ENCODE data around the gene TUBB2B. TPM values are rescaled to one million over a fixed set of nuclear protein-coding genes. Genes with fewer than 3 reads are reported as not detected.
"Not testable (repeated sequence)": the region's sequence is repeated elsewhere in the genome, so short reads cannot be mapped to it uniquely, and the experiment has no call there.

TUBB2B gene
- total and polyA plus RNA-seq, 8 donors, result 1.9 to 17.6 (median 5.3) TPM

- 93 to 97% methylated on average over 3 of the region's 3 CpGs for WGBS, 2 donors
- intact Hi-C loops (cut with DNase I), result loop anchor here in 2 of 3 donors (5.0 kb wide), 1 partner anchor 128 kb away; no protein-coding TSS in a partner anchor
- H3K4me1 ChIP-seq, result no peaks in the 10 kb centered on the region
- FAIRE-seq, result no peak
- no peaks in the 10 kb centered on the region for H3K36me3 ChIP-seq
- no peaks in the 10 kb centered on the region for H3K9me3 ChIP-seq
- no peak for ATAC-seq
- H3K4me3 ChIP-seq, result no peak overlapping the region
- no peaks in the 10 kb centered on the region for H3K27me3 ChIP-seq
- no peak for DNase-seq
- no peak for TF ChIP-seq CTCF (IDR thresholded peaks at IDR 0.05)
- H3K27ac ChIP-seq, result no peak overlapping the region
Observed at GRCh38 chr6:3249821-3250220, 22.4 kb upstream of the TUBB2B start.

GRCh38 chr6:3247255-3248146, 20.0 kb upstream of the TUBB2B start:
- no peak for TF ChIP-seq CTCF (IDR thresholded peaks at IDR 0.05)
- Histone ChIP-seq H3K36me3 (no peaks in the 10 kb centered on the region), H3K9me3 (no peaks in the 10 kb centered on the region), H3K27ac (no peak overlapping the region), H3K4me1 (no peaks in the 10 kb centered on the region), H3K4me3 (peak overlapping the region in 2 of 4 donors; percentile 20 to 26), H3K27me3 (no peaks in the 10 kb centered on the region)
- 57 to 59% methylated on average over 36 of the region's 36 CpGs for WGBS, 2 donors
- DNase-seq (peak in 3 of 6 donors; percentile 38 to 65 (median 54)), ATAC-seq (peak in 3 of 4 donors; percentile 31 to 72 (median 61)), FAIRE-seq (no peak)
- intact Hi-C loops (cut with DNase I), result loop anchor here in 1 of 3 donors (5.0 kb wide), 1 partner anchor 125 kb away; no protein-coding TSS in a partner anchor

- no peak for FAIRE-seq
- no peak for DNase-seq
- no peak for ATAC-seq
- no peaks in the 10 kb centered on the region for H3K4me1 ChIP-seq
- H3K4me3 ChIP-seq, result no peak overlapping the region
- no peaks in the 10 kb centered on the region for H3K9me3 ChIP-seq
- no peak overlapping the region for H3K27ac ChIP-seq
- intact Hi-C loops (cut with DNase I), result loop anchor here in 1 of 3 donors (5.0 kb wide), 1 partner anchor 123 kb away; no protein-coding TSS in a partner anchor
- no peaks in the 10 kb centered on the region for H3K27me3 ChIP-seq
- H3K36me3 ChIP-seq, result no peaks in the 10 kb centered on the region
- no peak for TF ChIP-seq CTCF (IDR thresholded peaks at IDR 0.05)
- 94 to 96% methylated on average over 5 of the region's 5 CpGs for WGBS, 2 donors
Observed at GRCh38 chr6:3245216-3245615, 17.8 kb upstream of the TUBB2B start.

- ATAC-seq, H3K36me3 ChIP-seq, H3K9me3 ChIP-seq, H3K4me3 ChIP-seq, H3K27ac ChIP-seq, DNase-seq, FAIRE-seq, H3K4me1 ChIP-seq, H3K27me3 ChIP-seq: not testable (repeated sequence)
- intact Hi-C loops (cut with DNase I), result loop anchor here in 1 of 3 donors (5.0 kb wide), 1 partner anchor 122 kb away; no protein-coding TSS in a partner anchor
- WGBS, 2 donors, result 97% methylated on average over 7 of the region's 7 CpGs
Observed at GRCh38 chr6:3244832-3245161, 17.3 kb upstream of the TUBB2B start.

- FAIRE-seq, result no peak
- ATAC-seq, result peak; percentile 16 to 86 (median 50)
- Histone ChIP-seq H3K36me3 (no peaks in the 10 kb centered on the region), H3K4me1 (no peaks in the 10 kb centered on the region), H3K4me3 (no peak overlapping the region), H3K27me3 (no peaks in the 10 kb centered on the region), H3K9me3 (no peaks in the 10 kb centered on the region), H3K27ac (no peak overlapping the region)
- DNase-seq, result peak in 3 of 6 donors; percentile 37 to 71 (median 48)
- no peak for TF ChIP-seq CTCF (IDR thresholded peaks at IDR 0.05)
- intact Hi-C loops (cut with DNase I), result no loop called here
- WGBS, 2 donors, result 69 to 76% methylated on average over 8 of the region's 8 CpGs
Observed at GRCh38 chr6:3244003-3244831, 16.8 kb upstream of the TUBB2B start.

Data from pancreas (tissue), 10 donors.